Measurements from ENCODE around the gene SSTR5.

The SSTR5 gene

GRCh38 chr16:1116693-1117077, 44.1 kb downstream of the SSTR5 start:
- no CpG with 5 or more reads among the region's 16 CpGs for WGBS (ENCODE audit: insufficient coverage, insufficient read length)
- H3K4me3 ChIP-seq (ENCODE audit: low read length): no peak overlapping the region
- DNase-seq (ENCODE audit: low read depth, low spot score): no peak
- H3K36me3 ChIP-seq (ENCODE audit: control insufficient read depth, insufficient read depth, low read length): no peaks in the 10 kb centered on the region
- no peak overlapping the region for H3K27ac ChIP-seq (ENCODE audit: low read length)
- H3K27me3 ChIP-seq (ENCODE audit: control insufficient read depth, insufficient read depth, low read length): no peaks in the 10 kb centered on the region
- H3K4me1 ChIP-seq (ENCODE audit: control insufficient read depth, insufficient read depth, low read length): no peaks in the 10 kb centered on the region; the same call in 1 of the 2 replicates
- H3K9me3 ChIP-seq (ENCODE audit: control insufficient read depth, insufficient read depth, low read length): no peaks in the 10 kb centered on the region

- WGBS (ENCODE audit: insufficient coverage, insufficient read length): no CpG with 5 or more reads among the region's 34 CpGs
- no peak for DNase-seq (ENCODE audit: low read depth, low spot score)
- Histone ChIP-seq H3K4me3 (ENCODE audit: low read length) (no peak overlapping the region), H3K4me1 (ENCODE audit: control insufficient read depth, insufficient read depth, low read length) (no peaks in the 10 kb centered on the region; the same call in 1 of the 2 replicates), H3K27me3 (ENCODE audit: control insufficient read depth, insufficient read depth, low read length) (no peaks in the 10 kb centered on the region), H3K9me3 (ENCODE audit: control insufficient read depth, insufficient read depth, low read length) (no peaks in the 10 kb centered on the region), H3K36me3 (ENCODE audit: control insufficient read depth, insufficient read depth, low read length) (no peaks in the 10 kb centered on the region), H3K27ac (ENCODE audit: low read length) (no peak overlapping the region)
These were observed 44.8 kb downstream of the SSTR5 start for GRCh38 chr16:1117176-1117900.

GRCh38 chr16:1117926-1118325, 45.4 kb downstream of the SSTR5 start:
- H3K4me1 ChIP-seq (ENCODE audit: control insufficient read depth, insufficient read depth, low read length): no peaks in the 10 kb centered on the region; the same call in 1 of the 2 replicates
- H3K9me3 ChIP-seq (ENCODE audit: control insufficient read depth, insufficient read depth, low read length): no peaks in the 10 kb centered on the region
- no peaks in the 10 kb centered on the region for H3K36me3 ChIP-seq (ENCODE audit: control insufficient read depth, insufficient read depth, low read length)
- no peaks in the 10 kb centered on the region for H3K27me3 ChIP-seq (ENCODE audit: control insufficient read depth, insufficient read depth, low read length)
- no peak overlapping the region for H3K27ac ChIP-seq (ENCODE audit: low read length)
- WGBS (ENCODE audit: insufficient coverage, insufficient read length): no CpG with 5 or more reads among the region's 19 CpGs
- no peak overlapping the region for H3K4me3 ChIP-seq (ENCODE audit: low read length)
- DNase-seq (ENCODE audit: low read depth, low spot score): no peak

GRCh38 chr16:1119129-1119528, 46.6 kb downstream of the SSTR5 start:
- Histone ChIP-seq H3K27me3 (ENCODE audit: control insufficient read depth, insufficient read depth, low read length) (no peaks in the 10 kb centered on the region), H3K9me3 (ENCODE audit: control insufficient read depth, insufficient read depth, low read length) (no peaks in the 10 kb centered on the region), H3K4me1 (ENCODE audit: control insufficient read depth, insufficient read depth, low read length) (no peaks in the 10 kb centered on the region; the same call in 1 of the 2 replicates), H3K36me3 (ENCODE audit: control insufficient read depth, insufficient read depth, low read length) (no peaks in the 10 kb centered on the region), H3K4me3 (ENCODE audit: low read length) (no peak overlapping the region), H3K27ac (ENCODE audit: low read length) (no peak overlapping the region)
- DNase-seq (ENCODE audit: low read depth, low spot score): no peak
- no CpG with 5 or more reads among the region's 19 CpGs for WGBS (ENCODE audit: insufficient coverage, insufficient read length)

GRCh38 chr16:1119766-1120576, 47.4 kb downstream of the SSTR5 start:
- Histone ChIP-seq H3K27ac (ENCODE audit: low read length) (no peak overlapping the region), H3K4me1 (ENCODE audit: control insufficient read depth, insufficient read depth, low read length) (no peaks in the 10 kb centered on the region; the same call in 1 of the 2 replicates), H3K36me3 (ENCODE audit: control insufficient read depth, insufficient read depth, low read length) (no peaks in the 10 kb centered on the region), H3K4me3 (ENCODE audit: low read length) (no peak overlapping the region), H3K9me3 (ENCODE audit: control insufficient read depth, insufficient read depth, low read length) (no peaks in the 10 kb centered on the region), H3K27me3 (ENCODE audit: control insufficient read depth, insufficient read depth, low read length) (no peaks in the 10 kb centered on the region)
- no CpG with 5 or more reads among the region's 35 CpGs for WGBS (ENCODE audit: insufficient coverage, insufficient read length)
- DNase-seq (ENCODE audit: low read depth, low spot score): no peak

GRCh38 chr16:1120577-1120941, 48.0 kb downstream of the SSTR5 start:
- no peak overlapping the region for H3K27ac ChIP-seq (ENCODE audit: low read length)
- H3K27me3 ChIP-seq (ENCODE audit: control insufficient read depth, insufficient read depth, low read length): no peaks in the 10 kb centered on the region
- DNase-seq (ENCODE audit: low read depth, low spot score): no peak
- H3K36me3 ChIP-seq (ENCODE audit: control insufficient read depth, insufficient read depth, low read length): no peaks in the 10 kb centered on the region
- no CpG with 5 or more reads among the region's 22 CpGs for WGBS (ENCODE audit: insufficient coverage, insufficient read length)
- no peak overlapping the region for H3K4me3 ChIP-seq (ENCODE audit: low read length)
- H3K9me3 ChIP-seq (ENCODE audit: control insufficient read depth, insufficient read depth, low read length): no peaks in the 10 kb centered on the region
- no peaks in the 10 kb centered on the region; the same call in 1 of the 2 replicates for H3K4me1 ChIP-seq (ENCODE audit: control insufficient read depth, insufficient read depth, low read length)

- Histone ChIP-seq H3K27me3 (ENCODE audit: control insufficient read depth, insufficient read depth, low read length) (no peaks in the 10 kb centered on the region), H3K4me3 (ENCODE audit: low read length) (no peak overlapping the region), H3K9me3 (ENCODE audit: control insufficient read depth, insufficient read depth, low read length) (no peaks in the 10 kb centered on the region), H3K27ac (ENCODE audit: low read length) (no peak overlapping the region), H3K36me3 (ENCODE audit: control insufficient read depth, insufficient read depth, low read length) (no peaks in the 10 kb centered on the region), H3K4me1 (ENCODE audit: control insufficient read depth, insufficient read depth, low read length) (no peaks in the 10 kb centered on the region; the same call in 1 of the 2 replicates)
- DNase-seq (ENCODE audit: low read depth, low spot score): no peak
- WGBS (ENCODE audit: insufficient coverage, insufficient read length): no CpG with 5 or more reads among the region's 23 CpGs
These were observed 48.5 kb downstream of the SSTR5 start for GRCh38 chr16:1121009-1121408.

GRCh38 chr16:1121601-1122397, 49.3 kb downstream of the SSTR5 start:
- Histone ChIP-seq H3K4me1 (ENCODE audit: control insufficient read depth, insufficient read depth, low read length) (peaks cover 2% of the 10 kb centered on the region), H3K36me3 (ENCODE audit: control insufficient read depth, insufficient read depth, low read length) (no peaks in the 10 kb centered on the region), H3K9me3 (ENCODE audit: control insufficient read depth, insufficient read depth, low read length) (no peaks in the 10 kb centered on the region), H3K27ac (ENCODE audit: low read length) (no peak overlapping the region), H3K4me3 (ENCODE audit: low read length) (no peak overlapping the region), H3K27me3 (ENCODE audit: control insufficient read depth, insufficient read depth, low read length) (no peaks in the 10 kb centered on the region)
- DNase-seq (ENCODE audit: low read depth, low spot score): no peak
- no CpG with 5 or more reads among the region's 30 CpGs for WGBS (ENCODE audit: insufficient coverage, insufficient read length)

GRCh38 chr16:1122398-1122765, 49.8 kb downstream of the SSTR5 start:
- Histone ChIP-seq H3K9me3 (ENCODE audit: control insufficient read depth, insufficient read depth, low read length) (no peaks in the 10 kb centered on the region), H3K4me1 (ENCODE audit: control insufficient read depth, insufficient read depth, low read length) (peaks cover 2% of the 10 kb centered on the region), H3K4me3 (ENCODE audit: low read length) (no peak overlapping the region), H3K27ac (ENCODE audit: low read length) (no peak overlapping the region), H3K27me3 (ENCODE audit: control insufficient read depth, insufficient read depth, low read length) (no peaks in the 10 kb centered on the region), H3K36me3 (ENCODE audit: control insufficient read depth, insufficient read depth, low read length) (no peaks in the 10 kb centered on the region)
- no CpG with 5 or more reads among the region's 14 CpGs for WGBS (ENCODE audit: insufficient coverage, insufficient read length)
- DNase-seq (ENCODE audit: low read depth, low spot score): no peak

GRCh38 chr16:1123525-1124230, 51.1 kb downstream of the SSTR5 start:
- DNase-seq (ENCODE audit: low read depth, low spot score): no peak
- H3K4me3 ChIP-seq (ENCODE audit: low read length): no peak overlapping the region
- H3K4me1 ChIP-seq (ENCODE audit: control insufficient read depth, insufficient read depth, low read length): peaks cover 2% of the 10 kb centered on the region
- no peaks in the 10 kb centered on the region for H3K9me3 ChIP-seq (ENCODE audit: control insufficient read depth, insufficient read depth, low read length)
- H3K36me3 ChIP-seq (ENCODE audit: control insufficient read depth, insufficient read depth, low read length): no peaks in the 10 kb centered on the region
- no CpG with 5 or more reads among the region's 21 CpGs for WGBS (ENCODE audit: insufficient coverage, insufficient read length)
- H3K27me3 ChIP-seq (ENCODE audit: control insufficient read depth, insufficient read depth, low read length): no peaks in the 10 kb centered on the region
- no peak overlapping the region for H3K27ac ChIP-seq (ENCODE audit: low read length)
